Adrenal gland (tissue), 5 donors: ENCODE results near the gene INTS3.

Experiments
- POLR2A ChIP-seq, 2 donors: fragments of 450-650 bp; IDR thresholded peaks; one replicate each; pipeline ENCODE4 v1.6.1; 2017; ENCODE audit warnings: antibody characterized with exemption in 2 of 2, mild to moderate bottlenecking in 2 of 2, moderate library complexity in 1 of 2
- TF ChIP-seq, protein P1 (sequence below), 6 experiments: fragments of 450-650 bp in 4 of 6; fragments of 200-600 bp in 2 of 6; sonication (generic) in 1 of 6; IDR thresholded peaks; 1 replicate in 5 of 6; 2 replicates in 1 of 6; pipeline versions ENCODE4 v1.5.1 to v1.8.0; 2016 to 2021; ENCODE audit warnings: antibody characterized with exemption in 6 of 6, mild to moderate bottlenecking in 2 of 6, moderate library complexity in 1 of 6
- donor health status: DM: no; HTN: no; CAD: no.

DNA sequence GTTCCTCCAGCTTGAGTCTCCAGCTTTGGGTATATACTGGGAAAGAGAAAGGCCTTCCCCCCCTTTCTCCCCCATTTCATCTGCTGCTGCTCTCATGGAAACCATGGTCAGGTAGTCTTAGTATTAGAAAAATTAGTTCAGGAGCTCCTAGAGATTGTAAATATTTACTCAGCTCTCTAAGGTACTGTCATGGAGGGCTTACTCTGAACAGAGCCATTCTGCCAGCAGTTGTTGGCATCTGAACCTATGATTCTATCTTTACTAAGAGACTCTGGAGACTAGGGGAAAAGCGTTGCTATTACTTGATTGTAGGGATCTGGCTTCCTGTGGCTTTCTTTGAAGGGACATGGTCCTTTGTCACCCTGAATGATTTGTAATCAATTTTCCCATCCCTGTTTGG, 6.1 kb downstream of the INTS3 start:
- TF ChIP-seq, protein P1, sequence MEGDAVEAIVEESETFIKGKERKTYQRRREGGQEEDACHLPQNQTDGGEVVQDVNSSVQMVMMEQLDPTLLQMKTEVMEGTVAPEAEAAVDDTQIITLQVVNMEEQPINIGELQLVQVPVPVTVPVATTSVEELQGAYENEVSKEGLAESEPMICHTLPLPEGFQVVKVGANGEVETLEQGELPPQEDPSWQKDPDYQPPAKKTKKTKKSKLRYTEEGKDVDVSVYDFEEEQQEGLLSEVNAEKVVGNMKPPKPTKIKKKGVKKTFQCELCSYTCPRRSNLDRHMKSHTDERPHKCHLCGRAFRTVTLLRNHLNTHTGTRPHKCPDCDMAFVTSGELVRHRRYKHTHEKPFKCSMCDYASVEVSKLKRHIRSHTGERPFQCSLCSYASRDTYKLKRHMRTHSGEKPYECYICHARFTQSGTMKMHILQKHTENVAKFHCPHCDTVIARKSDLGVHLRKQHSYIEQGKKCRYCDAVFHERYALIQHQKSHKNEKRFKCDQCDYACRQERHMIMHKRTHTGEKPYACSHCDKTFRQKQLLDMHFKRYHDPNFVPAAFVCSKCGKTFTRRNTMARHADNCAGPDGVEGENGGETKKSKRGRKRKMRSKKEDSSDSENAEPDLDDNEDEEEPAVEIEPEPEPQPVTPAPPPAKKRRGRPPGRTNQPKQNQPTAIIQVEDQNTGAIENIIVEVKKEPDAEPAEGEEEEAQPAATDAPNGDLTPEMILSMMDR (IDR thresholded peaks at IDR 0.05): no peak
- no peak for TF ChIP-seq POLR2A (IDR thresholded peaks at IDR 0.05)
